Skeletal muscle cell (primary cell): ENCODE measurements around the gene MGAT4C.
A peak's percentile ranks its signal among the peaks of the same experiment; 100 is the strongest.
"Not testable (repeated sequence)": the region's sequence is repeated elsewhere in the genome, so short reads cannot be mapped to it uniquely, and the experiment has no call there.

Source experiments
- DNase-seq: peaks from one replicate; pipeline ENCODE4 v3.0.0-alpha.2; 2010; ENCODE audit warnings: low read depth
- H3K4me3 ChIP-seq: 2 replicates; pipeline ENCODE4 v1.5.1; 2011; ENCODE audit warnings: low read depth, mild to moderate bottlenecking, control low read depth, low read length, moderate library complexity

The MGAT4C gene

DNA sequence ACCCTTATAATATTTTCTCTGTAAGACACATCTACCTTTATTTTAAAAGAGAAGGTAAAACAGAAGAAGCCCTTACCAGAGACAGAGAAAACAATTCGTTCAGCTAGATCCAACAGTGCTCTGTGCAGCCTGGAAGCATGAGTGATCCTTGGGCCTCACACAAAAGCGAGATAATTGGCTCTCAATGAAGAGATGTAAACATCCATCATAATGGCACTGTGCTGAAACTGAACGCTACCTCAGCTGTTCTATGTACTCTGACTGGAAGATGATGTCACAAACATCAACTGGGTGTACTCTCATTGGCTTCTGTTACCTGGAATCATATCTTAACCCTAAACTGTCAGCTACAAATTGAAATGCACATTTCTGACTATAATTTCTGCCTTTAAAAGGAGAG lies at the start of gene MGAT4C:
Gene MGAT4C (minus strand): TSS at position 229 of the 400 bp plus-strand sequence.
- no peak within 1 kb of the TSS for H3K4me3 ChIP-seq
- DNase-seq: no peak

- not testable (repeated sequence) for H3K4me3 ChIP-seq, DNase-seq
These were observed 40.2 kb upstream of the MGAT4C start for GRCh38 chr12:86296396-86296795.

DNA sequence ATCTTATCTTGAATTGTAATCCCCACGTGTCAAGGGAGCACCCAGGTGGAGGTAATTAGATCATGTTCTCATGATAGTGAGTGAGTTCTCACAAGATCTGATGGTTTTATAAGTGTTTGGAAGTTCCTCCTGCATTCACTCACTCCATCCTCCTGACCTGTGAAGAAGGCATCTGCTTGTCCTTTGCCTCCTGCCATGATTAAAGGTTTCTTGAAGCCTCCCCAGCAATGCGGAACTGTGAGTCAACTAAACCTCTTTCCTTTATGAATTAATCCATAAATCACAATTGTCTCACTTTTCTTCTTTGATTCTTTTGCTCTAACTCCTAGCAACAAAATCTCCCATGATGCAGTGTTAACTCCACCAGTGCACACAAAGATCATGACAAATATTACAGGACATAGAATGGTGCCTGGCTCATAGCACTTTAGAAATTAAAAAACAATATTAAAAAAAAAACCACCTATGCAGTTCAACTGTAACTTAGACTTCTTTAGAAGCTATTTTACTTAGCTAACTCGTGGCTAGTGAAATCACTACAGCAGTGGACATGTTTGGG lies 37.6 kb upstream of the MGAT4C start:
- DNase-seq: no peak
- no peak overlapping the region for H3K4me3 ChIP-seq

DNA sequence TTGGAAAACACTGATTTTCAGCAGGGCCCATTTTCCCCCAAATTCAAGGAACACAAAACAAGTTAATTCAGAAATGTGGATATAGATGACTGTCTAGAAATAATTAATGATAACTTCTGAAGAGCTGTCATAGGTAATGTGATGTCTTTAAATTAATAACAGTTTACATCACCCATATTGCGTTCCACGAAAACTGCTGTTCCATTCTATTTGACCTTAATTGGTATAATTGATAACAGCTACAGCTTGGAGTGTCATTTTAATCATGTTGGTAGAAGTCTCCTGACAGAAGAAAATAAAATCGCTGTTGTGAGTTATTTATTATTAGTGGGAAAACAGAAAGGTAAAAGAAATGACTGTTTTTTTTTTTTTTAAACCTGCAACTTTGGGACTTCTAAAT lies 36.3 kb upstream of the MGAT4C start:
- H3K4me3 ChIP-seq: no peak overlapping the region
- DNase-seq: no peak

DNA sequence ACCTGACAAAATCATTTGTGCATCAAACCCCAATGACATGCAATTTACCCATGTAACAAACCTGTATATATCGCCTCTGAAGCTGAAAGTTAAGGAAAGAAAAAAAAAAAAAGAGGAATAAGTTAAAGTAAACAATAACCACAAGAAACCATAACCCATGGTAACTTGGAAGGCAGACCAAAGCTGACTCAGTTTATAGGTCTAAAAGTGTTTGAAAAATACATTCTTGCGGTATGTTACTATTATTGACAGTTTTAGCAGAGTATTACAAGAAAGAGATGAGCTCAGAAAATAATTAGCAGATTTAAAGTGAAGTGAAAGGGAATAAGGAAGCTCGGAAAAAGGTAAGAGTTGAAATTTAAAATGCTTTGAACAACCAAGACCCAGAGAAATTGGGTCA lies 34.4 kb upstream of the MGAT4C start:
- no peak for DNase-seq

DNA sequence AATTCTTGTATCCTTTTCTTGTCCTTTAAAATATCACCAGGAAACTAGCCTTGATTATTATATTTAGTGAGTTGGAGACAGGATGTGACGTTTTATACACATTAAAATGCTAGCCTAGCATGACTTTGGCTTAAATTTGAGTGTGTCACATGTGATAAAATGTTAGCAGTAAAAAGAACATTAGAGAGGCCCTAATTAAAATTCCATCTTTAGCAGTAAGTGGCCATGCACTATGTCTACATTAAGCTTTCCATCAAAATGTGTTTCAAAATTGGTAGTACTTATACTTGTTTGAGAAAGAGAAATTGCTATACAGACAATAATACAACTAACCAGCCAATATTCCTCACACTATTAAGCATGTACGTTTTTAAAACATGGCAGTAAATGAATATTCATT lies 29.9 kb upstream of the MGAT4C start:
- no peak overlapping the region for H3K4me3 ChIP-seq
- no peak for DNase-seq

More for the DNA sequence above, 34.4 kb upstream of the MGAT4C start:
- H3K4me3 ChIP-seq: no peak overlapping the region

GRCh38 chr12:86283620-86284019 lies 27.4 kb upstream of the MGAT4C start:
- no peak for DNase-seq
- no peak overlapping the region for H3K4me3 ChIP-seq

DNA sequence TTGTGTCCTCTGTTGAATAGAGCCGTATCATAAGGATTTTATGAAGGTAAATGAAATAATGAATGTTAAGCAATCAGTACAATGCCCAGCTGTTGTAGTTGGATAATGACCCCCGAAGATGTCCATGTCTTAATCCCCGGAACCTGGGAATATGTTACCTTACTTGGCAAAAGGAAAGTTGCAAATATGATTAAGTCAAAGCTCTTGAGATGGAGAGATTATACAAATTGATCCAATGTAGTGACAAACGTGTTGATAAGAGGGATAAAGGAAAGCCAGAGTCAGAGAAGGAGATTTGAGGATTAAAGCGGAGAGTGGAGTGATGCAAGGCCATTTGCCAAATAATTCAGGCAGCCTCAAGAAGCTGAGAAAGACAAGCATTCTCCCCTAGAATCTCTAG lies 19.2 kb upstream of the MGAT4C start:
- no peak overlapping the region for H3K4me3 ChIP-seq
- DNase-seq: no peak

DNA sequence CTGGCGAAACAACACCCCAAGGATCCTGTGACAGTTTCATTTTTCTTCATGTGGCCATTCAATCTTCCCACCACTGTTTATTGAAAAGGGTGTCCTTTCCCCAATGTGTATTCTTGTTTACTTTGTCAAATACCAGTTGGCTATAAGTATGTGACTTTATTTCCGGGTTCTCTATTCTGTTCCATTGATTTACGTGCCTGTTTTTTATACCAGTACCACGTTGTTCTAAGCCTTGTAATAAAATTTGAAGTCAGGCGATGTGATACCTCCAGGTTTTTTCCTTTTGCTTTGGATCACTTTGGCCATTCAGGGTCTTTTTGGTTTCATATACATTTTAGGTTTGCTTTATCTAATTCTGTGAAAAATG lies 9.1 kb upstream of the MGAT4C start:
- H3K4me3 ChIP-seq: no peak overlapping the region

DNA sequence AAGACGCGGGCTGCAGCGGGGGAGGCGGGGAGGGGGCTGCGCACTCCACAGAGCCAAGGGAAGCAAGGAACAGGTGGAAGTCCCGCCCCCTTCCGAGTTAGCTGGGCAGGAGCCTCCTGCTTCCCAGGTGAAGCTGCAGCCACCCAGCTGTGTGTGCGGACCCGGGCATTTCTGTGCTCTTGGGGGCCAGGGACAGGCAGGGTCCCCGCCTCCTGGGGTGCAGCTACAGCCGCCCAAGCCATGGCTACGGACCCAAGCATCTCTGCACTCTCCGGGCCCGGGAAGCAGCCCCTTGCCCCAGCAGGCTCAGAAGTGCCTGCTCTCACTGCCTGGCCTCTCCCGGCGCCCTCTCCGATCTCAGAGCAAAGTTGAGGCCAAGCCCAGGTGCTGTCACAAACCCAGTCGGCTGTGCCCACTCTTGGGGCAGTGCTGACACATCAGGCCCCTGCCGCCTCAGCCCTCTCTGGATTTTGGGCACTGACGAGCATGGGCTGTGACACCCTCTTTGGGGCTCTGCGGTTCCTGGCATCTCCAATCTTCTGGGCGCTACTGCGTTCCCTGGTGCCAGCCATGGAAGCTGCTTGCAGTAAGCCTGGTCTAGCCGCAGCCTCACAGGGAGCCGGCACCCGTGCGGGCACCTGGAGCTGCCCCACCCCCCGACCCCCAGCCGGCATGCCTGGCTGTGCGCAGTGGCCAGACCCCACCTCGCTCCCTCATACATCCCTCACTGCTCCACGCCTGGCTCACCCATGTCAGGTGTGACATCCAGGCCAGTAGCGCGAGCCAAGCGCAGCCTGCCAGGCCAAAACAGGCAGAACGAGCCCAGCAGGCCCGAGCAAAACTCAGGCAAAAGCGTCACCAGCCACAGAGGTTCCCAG lies 8.5 kb upstream of the MGAT4C start:
- DNase-seq: no peak
- H3K4me3 ChIP-seq: no peak overlapping the region

More for the DNA sequence above, 9.1 kb upstream of the MGAT4C start:
- DNase-seq: no peak

GRCh38 chr12:86261578-86261977 lies 5.4 kb upstream of the MGAT4C start:
- no peak overlapping the region for H3K4me3 ChIP-seq
- no peak for DNase-seq

GRCh38 chr12:86261142-86261541 lies 5.0 kb upstream of the MGAT4C start:
- peak; percentile 7 for DNase-seq
- H3K4me3 ChIP-seq: no peak overlapping the region

- H3K4me3 ChIP-seq: no peak overlapping the region
- DNase-seq: no peak
These were observed 4.0 kb upstream of the MGAT4C start for GRCh38 chr12:86260183-86260582.

- no peak overlapping the region for H3K4me3 ChIP-seq
- no peak for DNase-seq
These were observed 943 bp upstream of the MGAT4C start for GRCh38 chr12:86257134-86257533.

DNA sequence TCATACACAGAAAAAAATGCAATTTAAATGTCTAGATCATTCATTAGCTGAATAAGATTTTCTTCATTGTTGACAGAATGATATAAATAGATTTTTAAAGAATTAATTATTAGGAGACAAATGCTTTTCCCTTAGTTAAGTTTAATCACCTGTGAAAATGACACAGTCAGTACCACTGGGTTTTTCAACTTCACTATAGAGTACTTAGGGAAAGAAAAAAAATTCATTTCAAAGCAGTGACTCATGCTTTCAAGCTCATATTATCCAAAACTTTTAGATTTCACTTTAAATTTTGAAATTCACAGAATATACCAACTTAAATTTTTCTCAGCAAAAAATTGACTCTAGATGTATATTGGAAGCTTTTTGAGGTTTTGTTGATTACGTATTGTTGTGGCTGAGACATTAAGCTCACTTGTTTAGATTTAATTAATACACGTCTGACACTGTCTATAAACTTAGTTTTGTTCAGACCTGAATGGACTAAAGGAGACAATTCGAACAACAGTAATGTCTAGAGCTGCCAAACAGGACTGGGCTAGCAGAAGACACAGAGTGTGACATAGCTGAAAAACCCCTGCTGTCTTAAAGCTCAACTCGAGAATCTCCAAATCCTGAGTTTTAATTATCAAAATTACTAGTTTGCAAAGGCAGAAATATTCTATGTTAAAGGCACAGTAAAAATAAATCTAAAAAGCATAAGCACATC lies 1.6 kb downstream of the MGAT4C start:
- no peak for DNase-seq
- no peak overlapping the region for H3K4me3 ChIP-seq

- peak; percentile 22 for DNase-seq
These were observed 6.3 kb downstream of the MGAT4C start for GRCh38 chr12:86249851-86250250.

DNA sequence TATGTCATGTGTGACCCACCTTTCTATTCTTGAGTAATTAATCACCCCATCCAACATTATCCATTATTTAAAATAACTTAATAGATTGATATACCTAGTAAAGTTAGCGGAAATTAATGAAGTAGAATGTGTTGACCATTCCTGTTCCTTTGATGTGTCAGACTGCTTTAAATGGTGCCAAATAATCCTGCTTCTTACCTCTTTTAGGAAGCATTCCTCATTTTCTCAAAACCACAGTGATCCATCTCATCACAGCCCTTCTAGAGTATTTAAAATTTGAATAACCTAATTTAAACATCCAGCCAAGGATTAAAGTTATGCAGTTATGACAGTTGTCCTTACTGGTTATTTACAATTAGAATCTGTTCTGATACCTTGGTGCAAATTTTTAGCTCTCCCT lies 6.9 kb downstream of the MGAT4C start:
- H3K4me3 ChIP-seq: no peak overlapping the region
- no peak for DNase-seq

More at GRCh38 chr12:86249851-86250250, 6.3 kb downstream of the MGAT4C start:
- H3K4me3 ChIP-seq: no peak overlapping the region

- no peak overlapping the region for H3K4me3 ChIP-seq
- no peak for DNase-seq
These were observed 8.3 kb downstream of the MGAT4C start for GRCh38 chr12:86247871-86248270.

DNA sequence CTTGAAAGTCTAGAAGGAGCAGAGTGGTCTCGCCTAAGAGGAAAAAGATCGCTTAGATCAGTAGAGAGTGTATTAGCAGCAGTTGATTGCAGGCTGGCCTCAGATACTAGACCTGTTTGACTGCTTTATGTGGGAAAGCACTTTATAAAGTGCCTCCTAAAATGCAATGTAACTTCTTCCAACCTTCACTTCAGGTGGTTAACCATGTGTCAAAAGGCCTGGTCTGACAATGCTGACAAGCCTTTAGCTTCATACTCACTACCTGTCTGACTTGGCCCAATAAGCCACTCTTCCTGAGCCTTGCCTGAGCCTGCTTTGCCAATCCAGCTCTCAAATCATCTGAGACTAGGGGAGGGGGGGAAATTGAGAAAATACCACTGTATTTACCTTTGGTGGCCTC lies 14.6 kb downstream of the MGAT4C start:
- H3K4me3 ChIP-seq: no peak overlapping the region
- DNase-seq: no peak

DNA sequence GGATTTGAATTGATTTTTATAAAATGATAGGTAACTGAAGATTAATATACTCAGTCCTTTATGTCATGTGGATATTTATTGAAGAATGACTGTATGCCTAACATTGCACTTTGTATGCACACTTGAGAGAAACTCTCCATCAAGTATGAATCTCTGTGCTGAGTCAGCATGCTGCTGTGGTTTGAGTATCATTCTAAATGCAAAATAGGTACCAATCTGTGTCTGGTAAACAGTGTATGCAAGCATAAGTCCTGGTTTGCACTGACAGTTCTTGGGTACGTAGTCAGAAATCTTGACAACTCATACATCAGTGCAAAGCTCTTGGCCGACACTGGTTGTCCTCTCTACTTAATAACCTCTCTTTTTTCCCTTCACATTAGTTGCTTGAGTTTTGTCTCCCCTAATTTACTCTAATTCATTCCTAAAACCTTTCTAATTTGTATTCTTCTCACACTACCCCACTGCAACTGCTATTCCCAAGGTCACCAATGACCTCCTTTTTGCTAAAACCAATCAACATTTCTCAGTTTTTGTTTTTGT lies 21.8 kb downstream of the MGAT4C start:
- DNase-seq: no peak
- no peak overlapping the region for H3K4me3 ChIP-seq
